Activated CD4-positive, alpha-beta T cell treated with anti-CD3 and anti-CD28 coated beads for 1 hour (primary cell): ENCODE measurements around the gene LINC01488.

Experiments
- DNase-seq: peaks from one replicate; pipeline ENCODE4 v3.0.0-alpha.2; 2020

LINC01488 gene

DNA sequence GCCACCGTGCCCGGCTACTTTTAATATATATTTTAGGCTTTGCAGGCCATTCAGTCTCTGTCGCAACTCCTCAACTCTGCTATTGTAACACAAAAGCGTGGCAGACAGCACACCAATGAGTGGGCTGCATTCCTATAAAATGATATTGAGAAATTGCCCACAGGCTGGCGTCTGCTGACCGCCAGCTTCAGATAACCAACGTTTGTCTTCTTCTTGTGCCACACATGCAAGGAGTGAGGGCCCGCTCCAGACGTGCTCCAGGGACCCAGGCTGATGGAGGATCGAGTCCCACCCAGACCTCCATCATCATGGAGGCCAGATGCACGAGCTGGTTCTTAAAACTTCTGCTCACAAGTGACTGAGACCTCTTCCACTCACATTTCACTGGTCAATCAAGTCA is 35.4 kb upstream of the LINC01488 start:
- DNase-seq = no peak

DNA sequence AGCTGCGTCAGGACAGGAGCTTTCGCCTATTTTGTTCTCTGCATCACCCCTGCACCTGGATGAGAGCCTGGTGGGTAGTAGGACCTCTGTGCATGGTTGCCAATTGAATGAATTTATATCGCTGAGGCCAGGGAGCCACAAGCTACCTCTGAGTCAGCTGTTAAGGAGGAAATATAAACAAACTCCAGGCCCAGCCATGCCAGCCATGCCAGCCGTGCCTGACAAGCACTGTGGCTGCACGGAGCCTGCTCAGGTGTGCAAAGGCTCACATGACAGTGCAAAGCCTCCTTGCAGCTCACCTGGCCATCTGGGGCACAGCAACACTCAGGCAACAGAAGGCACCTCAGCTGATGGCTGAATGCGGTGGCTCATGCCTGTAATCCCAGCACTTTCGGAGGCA is 33.7 kb upstream of the LINC01488 start:
- DNase-seq = no peak

- DNase-seq = no peak
Measured at GRCh38 chr11:69448471-69449284, 32.8 kb upstream of the LINC01488 start.

GRCh38 chr11:69449320-69450063 is 32.0 kb upstream of the LINC01488 start:
- no peak for DNase-seq

- no peak for DNase-seq
Measured at GRCh38 chr11:69450064-69450856, 31.2 kb upstream of the LINC01488 start.

DNA sequence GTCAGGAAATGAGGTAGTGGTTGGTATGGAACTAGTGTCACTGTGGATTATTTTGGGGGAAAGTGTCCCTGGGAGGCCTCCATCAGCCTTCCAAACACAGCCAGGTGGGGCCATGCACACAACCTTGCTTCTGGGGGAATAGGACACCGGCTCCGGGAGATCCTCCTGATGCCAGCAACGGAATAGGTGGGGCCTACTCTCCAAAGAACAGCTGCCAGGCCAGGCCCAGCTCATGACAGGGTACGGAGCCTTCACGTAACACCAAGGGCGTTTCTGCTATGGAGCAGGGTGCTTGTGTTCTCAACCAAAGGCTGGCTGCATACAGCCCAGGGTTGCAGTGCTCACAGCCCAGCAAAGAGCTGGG is 30.6 kb upstream of the LINC01488 start:
- no peak for DNase-seq

DNA sequence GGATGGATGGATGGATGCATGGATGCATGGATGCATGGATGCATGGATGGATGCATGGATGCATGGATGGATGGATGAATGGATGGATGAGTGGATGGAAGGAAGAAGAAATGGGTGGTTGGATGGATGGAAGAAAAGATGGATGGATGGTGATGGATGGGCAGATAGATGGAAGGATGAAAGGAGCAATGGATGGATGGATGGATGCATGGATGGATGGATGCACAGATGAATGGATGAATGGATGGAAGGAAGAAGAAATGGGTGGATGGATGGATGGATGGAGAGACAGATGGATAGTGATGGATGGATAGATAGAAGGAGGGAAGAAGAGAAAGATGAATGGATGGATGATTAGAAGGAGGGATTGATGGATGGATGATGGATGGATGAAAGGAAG is 30.2 kb upstream of the LINC01488 start:
- no peak for DNase-seq

DNA sequence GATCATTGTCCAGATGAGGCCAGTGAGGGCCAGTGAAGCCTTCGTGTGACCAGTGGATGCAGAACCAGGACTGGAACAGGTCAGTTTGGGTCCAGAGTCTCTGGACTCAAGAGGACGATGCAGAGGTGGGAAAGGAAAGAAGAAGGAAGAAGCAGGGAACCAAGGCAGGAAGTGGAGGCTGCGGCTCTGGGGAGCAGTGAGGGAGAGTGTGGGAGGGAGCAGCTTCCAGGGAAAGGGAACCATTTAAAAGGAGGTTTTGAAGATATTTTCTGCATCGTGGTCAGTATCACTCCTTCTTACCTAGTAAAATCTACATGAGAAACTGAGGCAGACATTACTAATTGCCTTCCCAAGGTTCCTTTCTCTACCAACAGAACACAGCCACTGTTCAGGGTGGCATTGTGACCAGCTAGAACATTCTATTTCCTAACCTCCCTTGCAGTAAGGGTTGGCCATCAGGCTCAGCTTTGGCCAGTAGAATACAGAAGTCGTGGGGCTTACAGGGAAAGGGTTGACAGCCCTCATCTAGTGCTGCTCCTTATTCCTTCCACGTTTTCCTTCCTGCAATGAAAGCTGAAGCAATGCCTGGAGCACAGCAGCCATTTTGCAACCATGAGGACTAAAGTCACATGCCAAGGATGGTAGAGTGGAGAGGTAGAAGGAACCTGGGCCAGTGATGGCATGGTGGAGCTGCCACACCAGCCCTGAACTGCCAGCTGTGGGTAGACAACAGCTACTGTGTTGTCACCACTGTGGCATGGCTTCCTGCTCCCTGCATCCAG is 29.1 kb upstream of the LINC01488 start:
- DNase-seq = no peak

DNA sequence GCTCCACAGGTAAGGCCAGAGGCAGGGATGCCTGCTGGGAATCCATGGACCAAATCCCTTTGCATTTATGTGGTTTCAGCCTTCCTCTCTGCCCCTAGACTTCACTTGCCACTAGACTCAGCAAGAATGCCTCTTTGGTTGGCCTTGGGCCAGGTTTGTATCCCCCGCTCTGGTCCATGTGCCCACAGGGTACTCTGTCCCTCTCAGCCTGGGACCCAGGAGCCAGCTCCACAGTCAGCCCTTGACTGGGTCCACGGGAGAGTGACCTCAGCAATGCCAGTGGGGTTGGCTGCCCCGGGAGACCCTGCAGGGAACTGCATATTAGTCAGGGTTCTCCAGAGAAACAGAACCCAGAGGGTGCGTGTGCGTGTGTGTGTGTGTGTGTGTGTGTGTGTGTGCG is 28.3 kb upstream of the LINC01488 start:
- DNase-seq = no peak

GRCh38 chr11:69454018-69454417 is 27.4 kb upstream of the LINC01488 start:
- no peak for DNase-seq

- no peak for DNase-seq
Measured at GRCh38 chr11:69455969-69456368, 25.5 kb upstream of the LINC01488 start.

DNA sequence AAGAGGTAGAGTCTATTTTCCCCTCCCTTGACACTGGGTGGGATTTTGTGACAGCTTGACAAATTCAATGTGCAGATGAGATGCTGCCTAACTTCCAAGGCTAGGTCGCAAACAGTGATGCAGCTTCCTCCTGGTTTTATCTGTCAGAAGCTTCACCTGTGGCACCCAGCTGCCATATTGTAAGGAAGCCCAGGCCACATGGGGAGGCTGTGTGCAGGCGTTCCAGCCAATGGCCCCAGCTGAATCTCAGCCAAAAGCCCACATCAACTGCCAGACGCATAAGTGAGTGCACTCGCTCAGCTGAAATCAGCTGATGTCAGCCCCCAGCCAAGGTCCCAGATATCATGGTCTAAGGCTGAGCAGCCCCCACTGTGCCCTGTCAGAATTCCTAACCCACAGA is 24.8 kb upstream of the LINC01488 start:
- DNase-seq = no peak

- no peak for DNase-seq
Measured at GRCh38 chr11:69459848-69460539, 21.5 kb upstream of the LINC01488 start.

GRCh38 chr11:69460540-69461257 is 20.8 kb upstream of the LINC01488 start:
- DNase-seq = no peak

DNA sequence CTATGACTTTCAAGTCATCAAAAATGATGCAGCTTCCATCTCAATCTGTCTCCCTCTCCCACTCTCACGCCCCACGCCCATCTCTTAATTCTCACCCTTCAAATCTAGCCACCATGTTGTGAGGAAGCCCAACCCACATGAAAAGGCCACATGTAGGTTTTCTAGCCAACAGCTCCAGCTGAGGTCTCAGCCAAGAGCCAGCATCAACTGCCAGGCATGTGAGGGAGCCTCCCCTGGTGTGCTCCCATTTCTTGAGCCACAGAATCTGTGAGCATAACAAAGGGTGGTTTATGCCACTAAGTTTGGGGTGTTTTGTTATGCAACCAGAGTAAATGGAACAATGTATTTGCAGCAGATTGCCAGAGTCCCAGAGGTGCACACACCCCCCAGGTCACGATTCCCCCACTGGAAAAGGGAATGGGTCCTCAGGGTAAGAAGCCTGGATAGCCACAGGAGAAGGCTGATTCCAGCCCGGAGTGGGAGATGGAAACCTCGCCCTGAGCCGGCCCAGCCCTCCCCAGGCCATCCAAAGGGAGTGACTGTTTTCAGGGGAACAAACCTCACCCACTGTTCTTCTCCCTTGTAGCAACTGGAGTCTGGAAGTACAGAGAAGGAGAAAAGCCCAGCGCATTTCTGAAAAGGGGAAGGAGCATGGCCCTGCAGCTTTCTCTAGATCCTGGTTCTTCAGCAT is 20.0 kb upstream of the LINC01488 start:
- DNase-seq = no peak

DNA sequence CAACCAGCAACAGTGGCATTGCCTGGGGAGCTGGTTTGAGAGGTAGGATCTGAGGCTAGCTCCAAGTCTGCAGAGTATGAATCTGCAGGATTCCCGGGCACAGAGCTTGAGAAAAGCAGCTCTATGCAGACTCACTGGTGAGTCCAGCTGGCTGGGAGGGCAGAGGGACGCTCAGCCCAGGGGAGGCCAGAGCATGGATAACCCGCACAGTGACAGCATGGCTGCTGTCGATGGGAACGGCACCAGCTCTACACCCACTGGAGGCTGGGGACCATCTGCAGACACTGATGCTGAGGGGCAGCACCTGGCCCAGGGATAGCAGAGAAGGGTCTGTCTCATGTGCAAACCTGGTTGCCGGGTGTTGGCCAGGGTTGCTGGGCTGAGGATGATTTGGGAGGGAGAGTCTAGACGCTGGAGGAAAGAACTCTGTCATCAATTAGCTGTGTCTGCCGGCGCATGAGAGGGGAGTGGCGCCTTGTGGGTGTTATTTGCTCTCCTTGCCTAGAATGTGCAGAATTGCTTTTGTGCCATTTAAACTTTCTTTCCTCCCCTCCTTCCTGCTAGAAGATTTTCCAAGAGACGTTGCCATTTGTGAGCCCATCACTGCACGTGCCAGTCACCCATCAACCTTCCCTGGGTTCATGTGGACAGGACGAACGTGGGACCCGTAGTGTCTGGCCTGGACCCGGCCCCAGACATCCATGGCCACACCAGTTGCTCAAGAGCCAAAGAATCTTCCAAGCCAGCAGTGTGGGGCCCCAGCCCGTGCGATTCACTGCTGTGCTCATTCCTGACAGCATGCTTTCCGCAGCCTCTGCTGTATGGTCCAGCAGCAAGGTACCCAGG is 19.1 kb upstream of the LINC01488 start:
- no peak for DNase-seq

- DNase-seq = no peak
Measured at GRCh38 chr11:69463181-69463994, 18.1 kb upstream of the LINC01488 start.

GRCh38 chr11:69463995-69464960 is 17.2 kb upstream of the LINC01488 start:
- no peak for DNase-seq
